Endodermal cell (in vitro differentiated cells): ENCODE results near the gene DUSP7. TPM values are rescaled to one million over a fixed set of nuclear protein-coding genes. Genes with fewer than 3 reads are reported as not detected.
A peak's percentile ranks its signal among the peaks of the same experiment; 100 is the strongest.

Experiments
- DNase-seq: peaks from one replicate; pipeline ENCODE4 v3.0.0-alpha.2; 2017
- H3K27ac ChIP-seq: 2 replicates; pipeline ENCODE4 v1.5.1; 2013; ENCODE audit warnings: mild to moderate bottlenecking, low read depth, low read length, moderate library complexity
- H3K27me3 ChIP-seq: 2 replicates; pipeline ENCODE4 v1.6.1; 2013; ENCODE audit warnings: mild to moderate bottlenecking, low read length, moderate library complexity; ENCODE audit not compliant: insufficient read depth, control insufficient read depth, poor library complexity, severe bottlenecking
- H3K36me3 ChIP-seq: 2 replicates; pipeline ENCODE4 v1.7.0; 2013; ENCODE audit warnings: mild to moderate bottlenecking, low read length, moderate library complexity; ENCODE audit not compliant: control insufficient read depth, insufficient read depth
- H3K4me1 ChIP-seq: one replicate; pipeline ENCODE4 v1.7.0; 2013; ENCODE audit warnings: low read length; ENCODE audit not compliant: control insufficient read depth, insufficient read depth
- H3K4me3 ChIP-seq: 2 replicates; pipeline ENCODE4 v1.5.1; 2013; ENCODE audit warnings: mild to moderate bottlenecking, low read length, moderate library complexity
- H3K9ac ChIP-seq: 2 replicates; pipeline ENCODE4 v1.6.1; 2013; ENCODE audit warnings: mild to moderate bottlenecking, low read length, moderate library complexity; ENCODE audit not compliant: poor library complexity, severe bottlenecking; ENCODE audit errors: extremely low read depth
- H3K9me3 ChIP-seq: 2 replicates; pipeline ENCODE4 v1.6.1; 2013; ENCODE audit warnings: mild to moderate bottlenecking, low read length, moderate library complexity; ENCODE audit not compliant: control insufficient read depth
- H3K27ac Mint-ChIP-seq: 2 replicates; pipeline ENCODE4 v1.8.0; 2020; ENCODE audit warnings: mixed read lengths
- H3K27me3 Mint-ChIP-seq: 2 replicates; pipeline ENCODE4 v1.8.0; 2021; ENCODE audit warnings: mild to moderate bottlenecking, mixed read lengths; ENCODE audit not compliant: insufficient read depth
- H3K36me3 Mint-ChIP-seq: 2 replicates; pipeline ENCODE4 v1.8.0; 2020; ENCODE audit warnings: low read depth, mixed read lengths
- H3K4me1 Mint-ChIP-seq: 2 replicates; pipeline ENCODE4 v1.8.0; 2020; ENCODE audit warnings: mixed read lengths
- H3K4me3 Mint-ChIP-seq: 2 replicates; pipeline ENCODE4 v1.8.0; 2020; ENCODE audit warnings: mild to moderate bottlenecking, moderate library complexity, mixed read lengths
- H3K9me3 Mint-ChIP-seq: 2 replicates; pipeline ENCODE4 v1.8.0; 2020; ENCODE audit warnings: mild to moderate bottlenecking, mixed read lengths
- CTCF ChIP-seq: fragments of 200-600 bp; sonication (generic); conservative IDR thresholded peaks from 2 replicates; pipeline ENCODE4 v1.5.0; 2021; ENCODE audit warnings: antibody characterized with exemption, mild to moderate bottlenecking
- WGBS, 2 experiments: methylation state at CpG; one replicate each; pipeline versions ENCODE4 v1.1.5 to v1.1.7; 2013; ENCODE audit warnings: missing lambda C conversion rate in 2 of 2, mixed read lengths in 1 of 2; ENCODE audit not compliant: insufficient coverage in 1 of 2, insufficient read length in 1 of 2; 5-methylcytosine and 5-hydroxymethylcytosine counted together
- long read RNA-seq, 4 experiments: library from polyadenylated mRNA in 2 of 4; library from RNA in 1 of 4; library from capped mRNA in 1 of 4; stranded (forward) in 3 of 4; unstranded in 1 of 4; transcript quantifications; one replicate each; pipeline ENCODE4 v2.0.0, GENCODE V29; 2020 to 2021; ENCODE audit warnings: inconsistent platforms in 1 of 4
- polyA plus RNA-seq, 2 experiments: library from polyadenylated mRNA; stranded (reverse); fragments of 50-300 nt; gene quantifications; one replicate each; pipeline ENCODE4 v1.2.3, GENCODE V29; 2013
- total RNA-seq, 2 donors: library from RNA; stranded (reverse); fragmentation: NEBNext Ultra II Directional in 1 of 2; extraction: Animal tissue kit (Norgen Biotek cat#: 25700) in 1 of 2; gene quantifications; 2 replicates in 1 of 2; 3 replicates in 1 of 2; pipeline ENCODE4 v1.2.1, GENCODE V29; 2021

Gene DUSP7
- 10 to 100 TPM; 14.2 to 16.7 TPM for total RNA-seq
- 11.4 TPM for polyA plus RNA-seq (2013, experiment 1 of 2)
- polyA plus RNA-seq (2013, experiment 2 of 2), result 9.9 TPM
- long read RNA-seq, experiment 1, transcript DUSP7-202 (3 exons, 3,340 nt), result major isoform, 5 of 10 reads
- long read RNA-seq, experiment 1, partial matches to known transcripts, result 5 of 10 reads
- long read RNA-seq, experiment 1, other reads (novel, unspliced or antisense), result 0 of 10 reads
- long read RNA-seq, experiment 2, transcript DUSP7-202 (3 exons, 3,340 nt), result major isoform, 20 of 25 reads
- long read RNA-seq, experiment 2, partial matches to known transcripts, result 1 of 25 reads
- long read RNA-seq, experiment 2, other reads (novel, unspliced or antisense), result 4 of 25 reads
- long read RNA-seq, experiment 3, partial matches to known transcripts, result 1 of 6 reads
- long read RNA-seq, experiment 3, other reads (novel, unspliced or antisense), result 3 of 6 reads
- long read RNA-seq, experiment 4, partial matches to known transcripts, result 1 of 1 reads
- long read RNA-seq, experiment 4, other reads (novel, unspliced or antisense), result 0 of 1 reads

DNA sequence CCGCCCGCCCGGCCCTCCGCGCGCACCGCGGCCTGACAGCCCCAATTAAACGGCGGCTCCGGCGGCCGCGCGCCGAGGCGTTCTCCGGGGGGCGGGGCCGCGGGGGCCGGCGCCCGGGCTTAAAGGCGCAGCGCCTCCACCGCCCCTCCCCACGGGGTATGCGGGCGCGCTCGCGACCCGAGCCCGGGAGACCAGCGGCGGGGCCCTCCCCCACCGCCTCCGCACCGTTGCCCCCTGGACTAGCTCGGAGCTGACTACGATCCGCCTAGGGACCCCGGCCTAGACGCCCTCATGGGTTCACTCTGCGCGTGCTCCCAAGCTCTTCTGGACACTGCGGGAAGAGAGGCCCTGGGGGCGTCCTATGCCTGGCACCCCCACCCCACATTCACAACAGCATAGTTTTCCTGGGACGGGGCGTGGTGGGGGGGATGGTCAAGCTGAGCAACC, at the start of gene DUSP7:
Gene DUSP7, minus strand, starts transcription at position 51 of the 447 bp plus-strand sequence. CDS start 205 bp downstream, outside the sequence.
- 0% methylated on average over 2 to 51 of the region's 51 CpGs for WGBS, 2 experiments
- peaks cover 6% of the 10 kb centered on the region for H3K27me3 ChIP-seq
- H3K4me3 ChIP-seq, result peak within 1 kb of the TSS; percentile 86
- DNase-seq, result peak; percentile 81
- Mint-ChIP-seq H3K27me3 (peaks cover 13% of the 10 kb centered on the region), H3K36me3 (peaks cover 9% of the 10 kb centered on the region), H3K9me3 (no peaks in the 10 kb centered on the region), H3K4me1 (peaks cover 19% of the 10 kb centered on the region), H3K27ac (peak within 1 kb of the TSS; percentile 94), H3K4me3 (peak within 1 kb of the TSS; percentile 73)
- H3K4me1 ChIP-seq, result peaks cover 3% of the 10 kb centered on the region
- H3K27ac ChIP-seq, result peak within 1 kb of the TSS; percentile 21
- no peaks in the 10 kb centered on the region for H3K9me3 ChIP-seq
- peaks cover 20% of the 10 kb centered on the region for H3K36me3 ChIP-seq
- peak within 1 kb of the TSS; percentile 41 for H3K9ac ChIP-seq
- TF ChIP-seq CTCF, result no peak

GRCh38 chr3:52104684-52105640, 48.6 kb upstream of the DUSP7 start:
- H3K9me3 Mint-ChIP-seq, result peaks cover 10% of the 10 kb centered on the region
- no peak overlapping the region for H3K4me3 Mint-ChIP-seq
- no peak overlapping the region for H3K27ac Mint-ChIP-seq
- Histone ChIP-seq H3K4me1 (no peaks in the 10 kb centered on the region), H3K9ac (no peak overlapping the region), H3K9me3 (peaks cover 18% of the 10 kb centered on the region), H3K27ac (no peak overlapping the region), H3K4me3 (no peak overlapping the region), H3K36me3 (peaks cover 17% of the 10 kb centered on the region), H3K27me3 (no peaks in the 10 kb centered on the region)
- H3K27me3 Mint-ChIP-seq, result no peaks in the 10 kb centered on the region
- no peaks in the 10 kb centered on the region for H3K4me1 Mint-ChIP-seq
- 92 to 93% methylated on average over 5 to 10 of the region's 10 CpGs for WGBS, 2 experiments
- no peak for TF ChIP-seq CTCF
- H3K36me3 Mint-ChIP-seq, result peaks cover 34% of the 10 kb centered on the region
- no peak for DNase-seq

GRCh38 chr3:52102934-52103333, 46.6 kb upstream of the DUSP7 start:
- H3K27ac Mint-ChIP-seq, result no peak overlapping the region
- H3K36me3 Mint-ChIP-seq, result peaks cover 37% of the 10 kb centered on the region
- H3K4me3 Mint-ChIP-seq, result no peak overlapping the region
- H3K27ac ChIP-seq, result no peak overlapping the region
- WGBS, 2 experiments, result 96 to 100% methylated on average over 4 of the region's 4 CpGs
- H3K36me3 ChIP-seq, result peaks cover 18% of the 10 kb centered on the region
- H3K4me1 Mint-ChIP-seq, result no peaks in the 10 kb centered on the region
- no peak for TF ChIP-seq CTCF
- no peaks in the 10 kb centered on the region for H3K4me1 ChIP-seq
- no peak overlapping the region for H3K9ac ChIP-seq
- peaks cover 10% of the 10 kb centered on the region for H3K9me3 Mint-ChIP-seq
- H3K27me3 ChIP-seq, result no peaks in the 10 kb centered on the region
- H3K27me3 Mint-ChIP-seq, result no peaks in the 10 kb centered on the region
- no peak overlapping the region for H3K4me3 ChIP-seq
- H3K9me3 ChIP-seq, result peaks cover 18% of the 10 kb centered on the region
- no peak for DNase-seq
